ENCODE results near the gene DNASE1L1. TPM values are rescaled to one million over a fixed set of nuclear protein-coding genes. Genes with fewer than 3 reads are reported as not detected.

DNASE1L1 gene
- polyA plus RNA-seq, 4 donors, result 17.0 to 27.4 (median 21.7) TPM

- Histone ChIP-seq H3K36me3 (ENCODE audit: control insufficient read depth in 3 of 3, insufficient read depth in 2 of 3, low read depth in 1 of 3, low read length in 3 of 3) (peaks cover 0 to 26% (median 0%) of the 10 kb centered on the region in 3 donors), H3K4me3 (ENCODE audit: low read depth in 1 of 3, low read length in 3 of 3) (no peak overlapping the region), H3K4me1 (ENCODE audit: control insufficient read depth in 3 of 3, insufficient read depth in 2 of 3, low read depth in 1 of 3, low read length in 2 of 3) (no peaks in the 10 kb centered on the region), H3K9me3 (ENCODE audit: control insufficient read depth in 2 of 2, insufficient read depth in 1 of 2, low read depth in 1 of 2, low read length in 1 of 2) (no peaks in the 10 kb centered on the region), H3K27ac (ENCODE audit: low read depth in 1 of 3, low read length in 2 of 3) (no peak overlapping the region), H3K27me3 (ENCODE audit: control insufficient read depth in 3 of 3, insufficient read depth in 3 of 3, low read length in 3 of 3) (no peaks in the 10 kb centered on the region)
- FAIRE-seq, result no peak
- 84 to 89% (median 88%) methylated on average over 3 to 10 of the region's 10 CpGs for WGBS, 3 donors
- no peak for DNase-seq
These were observed 11.3 kb upstream of the DNASE1L1 start for GRCh38 chrX:154420402-154420756.

- no peak overlapping the region for H3K27ac ChIP-seq (ENCODE audit: low read depth in 1 of 3, low read length in 2 of 3)
- H3K27me3 ChIP-seq (ENCODE audit: control insufficient read depth in 3 of 3, insufficient read depth in 3 of 3, low read length in 3 of 3), result no peaks in the 10 kb centered on the region
- DNase-seq, result no peak
- WGBS, 3 donors, result 78 to 80% (median 79%) methylated on average over 16 to 19 of the region's 19 CpGs
- no peak overlapping the region for H3K4me3 ChIP-seq (ENCODE audit: low read depth in 1 of 3, low read length in 3 of 3)
- FAIRE-seq, result no peak
- no peaks in the 10 kb centered on the region for H3K4me1 ChIP-seq (ENCODE audit: control insufficient read depth in 3 of 3, insufficient read depth in 2 of 3, low read depth in 1 of 3, low read length in 2 of 3)
- peaks cover 0 to 30% (median 0%) of the 10 kb centered on the region in 3 donors for H3K36me3 ChIP-seq (ENCODE audit: control insufficient read depth in 3 of 3, insufficient read depth in 2 of 3, low read depth in 1 of 3, low read length in 3 of 3)
- no peaks in the 10 kb centered on the region for H3K9me3 ChIP-seq (ENCODE audit: control insufficient read depth in 2 of 2, insufficient read depth in 1 of 2, low read depth in 1 of 2, low read length in 1 of 2)
These were observed 10.8 kb upstream of the DNASE1L1 start for GRCh38 chrX:154419688-154420401.

- Histone ChIP-seq H3K9me3 (ENCODE audit: control insufficient read depth in 2 of 2, insufficient read depth in 1 of 2, low read depth in 1 of 2, low read length in 1 of 2) (no peaks in the 10 kb centered on the region), H3K4me1 (ENCODE audit: control insufficient read depth in 3 of 3, insufficient read depth in 2 of 3, low read depth in 1 of 3, low read length in 2 of 3) (no peaks in the 10 kb centered on the region), H3K4me3 (ENCODE audit: low read depth in 1 of 3, low read length in 3 of 3) (no peak overlapping the region), H3K27me3 (ENCODE audit: control insufficient read depth in 3 of 3, insufficient read depth in 3 of 3, low read length in 3 of 3) (no peaks in the 10 kb centered on the region), H3K27ac (ENCODE audit: low read depth in 1 of 3, low read length in 2 of 3) (no peak overlapping the region), H3K36me3 (ENCODE audit: control insufficient read depth in 3 of 3, insufficient read depth in 2 of 3, low read depth in 1 of 3, low read length in 3 of 3) (peaks cover 0 to 30% (median 0%) of the 10 kb centered on the region in 3 donors)
- FAIRE-seq, result no peak
- DNase-seq, result no peak
- 83 to 96% (median 89%) methylated on average over 7 to 8 of the region's 8 CpGs for WGBS, 3 donors
These were observed 10.1 kb upstream of the DNASE1L1 start for GRCh38 chrX:154419189-154419588.

- Histone ChIP-seq H3K27ac (ENCODE audit: low read depth in 1 of 3, low read length in 2 of 3) (no peak overlapping the region), H3K36me3 (ENCODE audit: control insufficient read depth in 3 of 3, insufficient read depth in 2 of 3, low read depth in 1 of 3, low read length in 3 of 3) (peaks cover 0 to 40% (median 0%) of the 10 kb centered on the region in 3 donors), H3K4me3 (ENCODE audit: low read depth in 1 of 3, low read length in 3 of 3) (no peak overlapping the region), H3K27me3 (ENCODE audit: control insufficient read depth in 3 of 3, insufficient read depth in 3 of 3, low read length in 3 of 3) (no peaks in the 10 kb centered on the region), H3K4me1 (ENCODE audit: control insufficient read depth in 3 of 3, insufficient read depth in 2 of 3, low read depth in 1 of 3, low read length in 2 of 3) (peaks cover 0 to 6% (median 0%) of the 10 kb centered on the region in 3 donors), H3K9me3 (ENCODE audit: control insufficient read depth in 2 of 2, insufficient read depth in 1 of 2, low read depth in 1 of 2, low read length in 1 of 2) (no peaks in the 10 kb centered on the region)
- DNase-seq (no peak), FAIRE-seq (no peak)
- WGBS, 3 donors, result 76 to 86% (median 83%) methylated on average over 7 of the region's 7 CpGs
These were observed 8.1 kb upstream of the DNASE1L1 start for GRCh38 chrX:154417157-154417556.

- Histone ChIP-seq H3K4me1 (ENCODE audit: control insufficient read depth in 3 of 3, insufficient read depth in 2 of 3, low read depth in 1 of 3, low read length in 2 of 3) (peaks cover 0 to 20% (median 0%) of the 10 kb centered on the region in 3 donors), H3K4me3 (ENCODE audit: low read depth in 1 of 3, low read length in 3 of 3) (no peak overlapping the region), H3K27me3 (ENCODE audit: control insufficient read depth in 3 of 3, insufficient read depth in 3 of 3, low read length in 3 of 3) (no peaks in the 10 kb centered on the region), H3K36me3 (ENCODE audit: control insufficient read depth in 3 of 3, insufficient read depth in 2 of 3, low read depth in 1 of 3, low read length in 3 of 3) (peaks cover 0 to 17% (median 0%) of the 10 kb centered on the region in 3 donors), H3K27ac (ENCODE audit: low read depth in 1 of 3, low read length in 2 of 3) (peak overlapping the region in 1 of 3 donors; percentile 86), H3K9me3 (ENCODE audit: control insufficient read depth in 2 of 2, insufficient read depth in 1 of 2, low read depth in 1 of 2, low read length in 1 of 2) (no peaks in the 10 kb centered on the region)
- FAIRE-seq (no peak), DNase-seq (no peak)
- 70 to 83% (median 76%) methylated on average over 2 to 8 of the region's 8 CpGs for WGBS, 3 donors
These were observed 4.1 kb upstream of the DNASE1L1 start for GRCh38 chrX:154413142-154413541.

- WGBS, 3 donors, result 13 to 41% (median 17%) methylated on average over 3 to 4 of the region's 4 CpGs
- peaks cover 0 to 17% (median 0%) of the 10 kb centered on the region in 3 donors for H3K36me3 ChIP-seq (ENCODE audit: control insufficient read depth in 3 of 3, insufficient read depth in 2 of 3, low read depth in 1 of 3, low read length in 3 of 3)
- no peaks in the 10 kb centered on the region for H3K27me3 ChIP-seq (ENCODE audit: control insufficient read depth in 3 of 3, insufficient read depth in 3 of 3, low read length in 3 of 3)
- DNase-seq (no peak), FAIRE-seq (no peak)
- H3K4me1 ChIP-seq (ENCODE audit: control insufficient read depth in 3 of 3, insufficient read depth in 2 of 3, low read depth in 1 of 3, low read length in 2 of 3), result peaks cover 0 to 20% (median 0%) of the 10 kb centered on the region in 3 donors
- no peaks in the 10 kb centered on the region for H3K9me3 ChIP-seq (ENCODE audit: control insufficient read depth in 2 of 2, insufficient read depth in 1 of 2, low read depth in 1 of 2, low read length in 1 of 2)
- H3K27ac ChIP-seq (ENCODE audit: low read depth in 1 of 3, low read length in 2 of 3), result peak overlapping the region; percentile 58 to 93 (median 86)
- peak overlapping the region in 2 of 3 donors; percentile 61 to 62 for H3K4me3 ChIP-seq (ENCODE audit: low read depth in 1 of 3, low read length in 3 of 3)
These were observed 3.4 kb upstream of the DNASE1L1 start for GRCh38 chrX:154412468-154412867.

GRCh38 chrX:154411981-154412340 is 2.9 kb upstream of the DNASE1L1 start:
- 1 to 34% (median 5%) methylated on average over 15 to 29 of the region's 29 CpGs for WGBS, 3 donors
- peak overlapping the region; percentile 80 to 93 (median 86) for H3K27ac ChIP-seq (ENCODE audit: low read depth in 1 of 3, low read length in 2 of 3)
- FAIRE-seq (no peak), DNase-seq (peak; percentile 64 to 74)
- H3K36me3 ChIP-seq (ENCODE audit: control insufficient read depth in 3 of 3, insufficient read depth in 2 of 3, low read depth in 1 of 3, low read length in 3 of 3), result peaks cover 0 to 14% (median 0%) of the 10 kb centered on the region in 3 donors
- H3K27me3 ChIP-seq (ENCODE audit: control insufficient read depth in 3 of 3, insufficient read depth in 3 of 3, low read length in 3 of 3), result no peaks in the 10 kb centered on the region
- H3K9me3 ChIP-seq (ENCODE audit: control insufficient read depth in 2 of 2, insufficient read depth in 1 of 2, low read depth in 1 of 2, low read length in 1 of 2), result no peaks in the 10 kb centered on the region
- peaks cover 0 to 20% (median 0%) of the 10 kb centered on the region in 3 donors for H3K4me1 ChIP-seq (ENCODE audit: control insufficient read depth in 3 of 3, insufficient read depth in 2 of 3, low read depth in 1 of 3, low read length in 2 of 3)
- H3K4me3 ChIP-seq (ENCODE audit: low read depth in 1 of 3, low read length in 3 of 3), result peak overlapping the region; percentile 61 to 70 (median 62)

- FAIRE-seq, result no peak
- WGBS, 3 donors, result 40 to 65% (median 57%) methylated on average over 4 to 10 of the region's 10 CpGs
- peaks cover 0 to 14% (median 0%) of the 10 kb centered on the region in 3 donors for H3K36me3 ChIP-seq (ENCODE audit: control insufficient read depth in 3 of 3, insufficient read depth in 2 of 3, low read depth in 1 of 3, low read length in 3 of 3)
These were observed 314 bp downstream of the DNASE1L1 start for GRCh38 chrX:154408659-154409221.

More at GRCh38 chrX:154408659-154409221, 314 bp downstream of the DNASE1L1 start:
- Histone ChIP-seq H3K9me3 (ENCODE audit: control insufficient read depth in 2 of 2, insufficient read depth in 1 of 2, low read depth in 1 of 2, low read length in 1 of 2) (no peaks in the 10 kb centered on the region), H3K27me3 (ENCODE audit: control insufficient read depth in 3 of 3, insufficient read depth in 3 of 3, low read length in 3 of 3) (no peaks in the 10 kb centered on the region), H3K4me3 (ENCODE audit: low read depth in 1 of 3, low read length in 3 of 3) (peak overlapping the region in 2 of 3 donors; percentile 43 to 45), H3K4me1 (ENCODE audit: control insufficient read depth in 3 of 3, insufficient read depth in 2 of 3, low read depth in 1 of 3, low read length in 2 of 3) (peaks cover 0 to 20% (median 0%) of the 10 kb centered on the region in 3 donors), H3K27ac (ENCODE audit: low read depth in 1 of 3, low read length in 2 of 3) (peak overlapping the region; percentile 53 to 93 (median 84))
- DNase-seq, result no peak

All from small intestine (tissue), 7 donors.